Raji (cell line): Measurements from ENCODE around the gene ANAPC2.
A peak's percentile ranks its signal among the peaks of the same experiment; 100 is the strongest.

Experiments used
- POLR2A ChIP-seq: IDR thresholded peaks from 2 replicates; pipeline ENCODE4 v1.6.1; 2011; ENCODE audit warnings: low read depth, low read length, control low read depth; ENCODE audit not compliant: insufficient read depth

The ANAPC2 gene

DNA sequence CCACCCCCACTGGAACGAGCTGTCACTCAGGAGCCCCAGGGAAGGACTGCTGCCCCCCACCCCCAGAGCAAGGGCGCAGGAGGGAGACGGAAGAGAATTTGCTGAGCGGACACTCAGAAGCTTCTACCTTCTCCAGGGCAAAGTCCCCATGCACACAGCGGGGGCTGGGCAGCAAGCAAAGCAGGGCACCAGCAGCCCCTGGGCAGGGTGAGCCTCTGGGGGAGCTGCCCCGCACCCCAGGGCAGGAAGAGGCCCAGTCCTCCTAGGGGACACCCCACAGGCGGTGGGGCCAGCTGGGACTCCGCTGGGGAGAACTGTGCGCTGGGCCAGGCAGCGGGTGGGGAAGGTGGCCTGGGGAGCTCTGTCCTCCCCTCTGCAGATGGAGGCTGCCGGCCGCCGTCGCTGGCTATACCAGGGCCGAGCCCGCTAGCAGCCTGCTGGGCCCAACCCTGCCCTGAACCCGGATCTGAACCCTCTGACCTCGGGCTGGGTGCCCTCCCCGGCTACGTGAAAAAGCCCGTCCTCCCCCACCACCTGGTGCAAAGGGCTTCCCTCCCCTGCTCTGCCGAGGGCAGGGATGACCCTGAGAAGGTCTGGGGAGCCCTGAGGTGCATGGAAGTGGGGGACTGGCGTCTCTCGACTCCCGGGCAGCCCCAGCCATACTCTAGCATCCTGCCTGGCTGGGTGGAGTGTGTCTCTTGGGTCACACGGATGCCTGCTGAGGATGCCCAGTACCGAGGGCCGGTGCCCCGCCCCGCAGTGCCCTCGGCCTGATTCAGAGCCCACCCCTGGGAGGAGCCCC, 41.7 kb upstream of the ANAPC2 start:
- TF ChIP-seq POLR2A = no peak

DNA sequence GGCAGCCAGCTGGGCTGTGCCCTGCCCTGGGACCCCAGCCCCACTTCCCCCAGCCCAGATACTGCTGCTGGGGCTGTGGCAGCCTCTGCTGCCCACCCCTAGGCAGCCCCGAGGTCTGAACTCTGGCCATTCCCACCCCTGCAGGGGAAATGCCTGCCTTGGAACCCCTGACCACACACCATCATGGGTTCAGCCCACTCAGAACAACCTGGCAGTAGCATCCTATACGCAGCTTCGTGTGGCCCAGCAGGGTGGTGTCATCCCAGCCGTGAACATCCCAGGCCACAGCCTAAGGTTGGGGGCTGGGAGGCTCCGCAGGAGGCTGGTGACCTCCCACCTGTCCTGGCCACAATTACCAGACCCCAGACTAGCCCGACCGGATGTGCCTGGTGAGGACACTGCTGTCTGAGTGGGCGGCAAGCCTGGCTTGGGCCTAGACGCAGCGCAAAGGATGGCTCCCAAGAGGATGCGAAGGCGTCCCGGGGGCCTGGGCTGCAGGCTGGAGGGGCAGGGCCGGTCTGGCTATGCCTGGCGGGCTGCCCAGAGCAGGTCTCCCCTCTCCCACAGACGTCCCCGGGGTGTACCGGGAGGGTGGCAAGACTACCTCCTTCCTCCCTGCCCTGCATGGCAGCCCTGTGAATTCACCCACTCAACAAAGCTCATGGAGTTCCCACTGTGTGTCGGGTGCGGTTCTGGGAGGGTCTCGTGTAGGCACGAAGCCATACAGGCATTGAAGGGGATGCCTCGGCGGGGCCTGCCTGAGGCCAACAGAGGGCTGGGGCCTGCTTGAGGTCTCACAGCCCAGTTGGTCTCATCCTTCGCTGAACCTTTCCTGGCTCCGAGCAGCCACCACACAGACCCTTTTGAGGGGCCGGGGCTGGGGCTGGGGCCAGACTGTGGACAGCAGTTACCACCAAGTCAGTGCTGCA, 40.9 kb upstream of the ANAPC2 start:
- TF ChIP-seq POLR2A = no peak

DNA sequence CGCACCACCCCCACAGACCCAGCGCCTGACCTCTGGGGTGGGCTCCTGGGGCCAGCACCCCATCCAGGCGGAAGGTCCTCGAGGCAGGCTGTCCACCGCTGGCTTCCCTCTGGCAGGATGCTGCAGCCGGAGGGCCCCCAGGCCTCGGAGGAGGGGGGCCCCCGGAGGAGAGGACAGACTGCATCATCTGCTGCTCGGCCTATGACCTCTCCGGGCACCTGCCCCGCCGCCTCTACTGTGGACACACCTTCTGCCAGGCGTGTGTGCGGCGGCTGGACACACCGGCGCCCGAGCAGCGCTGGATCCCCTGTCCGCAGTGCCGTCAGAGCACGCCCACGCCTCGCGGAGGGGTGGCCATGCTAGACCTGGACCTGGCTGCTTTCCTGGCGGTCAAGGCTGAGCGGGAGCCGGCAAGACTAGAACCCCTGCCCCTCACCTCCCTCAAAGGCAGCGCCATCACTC, 40.2 kb upstream of the ANAPC2 start:
- no peak for TF ChIP-seq POLR2A

DNA sequence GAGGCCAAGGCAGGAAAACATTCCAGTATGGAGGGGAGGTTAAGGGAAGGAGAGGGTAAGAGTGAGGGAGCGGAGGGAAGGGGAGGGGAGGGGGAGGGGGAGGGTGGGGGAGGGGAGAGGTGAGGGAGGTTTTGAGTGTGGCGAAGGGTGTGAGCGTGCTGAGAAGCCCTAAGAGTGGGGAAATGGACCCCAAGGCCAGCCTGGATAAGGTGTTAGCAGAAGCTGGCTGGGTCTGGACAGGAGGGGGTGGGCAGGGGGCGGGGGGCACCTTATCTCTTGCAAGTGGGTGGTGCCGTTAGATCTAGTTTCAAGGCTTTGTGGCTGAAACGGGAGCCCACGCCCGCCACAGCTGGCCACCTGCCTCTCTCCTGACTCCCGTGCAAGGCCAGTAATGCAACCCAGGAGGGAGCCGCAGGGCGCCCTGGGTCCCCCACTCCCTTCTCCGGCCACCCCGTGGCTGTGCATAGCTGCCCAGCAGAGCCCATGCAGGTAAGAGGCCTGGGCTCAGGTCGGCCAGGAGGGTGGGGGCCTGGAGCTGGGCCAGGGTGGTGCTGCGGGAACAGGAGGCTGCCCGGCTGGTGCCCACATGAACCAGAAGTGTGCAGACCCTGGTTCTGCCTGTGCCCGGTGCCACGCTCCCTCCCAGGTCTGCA, 39.6 kb upstream of the ANAPC2 start:
- no peak for TF ChIP-seq POLR2A

GRCh38 chr9:137227054-137227852, 38.9 kb upstream of the ANAPC2 start, which contains the start of gene RNF224:
Gene RNF224, plus strand, starts transcription at chr9:137227502. Its CDS starts 834 bp downstream, at chr9:137228336.
- TF ChIP-seq POLR2A = peak; percentile 41

GRCh38 chr9:137226338-137227053, 38.1 kb upstream of the ANAPC2 start:
- no peak for TF ChIP-seq POLR2A

GRCh38 chr9:137225699-137226331, 37.5 kb upstream of the ANAPC2 start:
- TF ChIP-seq POLR2A = no peak

DNA sequence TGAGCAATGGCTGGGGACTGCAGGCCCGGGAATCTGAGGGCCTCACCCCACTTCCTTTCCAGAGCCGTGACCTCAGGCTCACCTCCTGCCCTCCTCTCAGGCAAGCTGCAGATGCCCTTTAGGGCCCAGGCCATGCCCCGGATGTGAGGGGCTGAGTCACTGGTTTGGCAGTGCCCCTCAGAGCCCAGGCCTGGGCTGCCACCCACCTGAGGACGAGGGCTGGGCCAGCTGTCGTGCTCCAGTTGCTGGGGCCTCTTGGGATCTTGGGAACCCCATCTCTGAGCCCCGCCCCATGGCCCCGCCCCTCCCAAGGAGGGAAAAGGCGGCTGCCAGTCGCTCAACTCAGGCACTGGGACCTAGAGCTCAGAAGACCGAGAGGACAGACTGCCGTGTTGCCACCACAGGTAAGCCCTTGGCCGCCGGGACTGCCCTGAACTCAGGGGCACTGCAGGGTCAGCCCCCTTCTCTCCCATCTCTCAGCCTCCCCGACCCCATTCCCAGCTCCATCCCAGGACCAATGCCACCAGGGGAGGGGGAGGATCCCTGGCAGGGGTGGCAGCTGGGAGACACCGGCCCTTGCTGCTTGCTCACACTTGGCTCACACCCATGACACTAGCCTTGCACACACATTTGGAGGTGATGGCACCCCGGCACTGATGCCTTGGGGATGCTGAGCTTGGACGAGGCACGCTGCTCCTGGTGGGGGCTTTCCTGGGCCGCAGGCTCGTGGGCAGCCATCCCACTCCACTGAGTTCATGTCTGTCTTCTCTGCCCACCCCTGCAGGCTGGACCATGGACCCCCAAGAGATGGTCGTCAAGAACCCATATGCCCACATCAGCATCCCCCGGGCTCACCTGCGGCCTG, 36.7 kb upstream of the ANAPC2 start, which contains the start of gene CYSRT1:
Gene CYSRT1, plus strand, starts transcription at position 345 of the 865 bp plus-strand sequence. Its CDS starts 448 bp downstream, at position 793.
- TF ChIP-seq POLR2A = no peak

DNA sequence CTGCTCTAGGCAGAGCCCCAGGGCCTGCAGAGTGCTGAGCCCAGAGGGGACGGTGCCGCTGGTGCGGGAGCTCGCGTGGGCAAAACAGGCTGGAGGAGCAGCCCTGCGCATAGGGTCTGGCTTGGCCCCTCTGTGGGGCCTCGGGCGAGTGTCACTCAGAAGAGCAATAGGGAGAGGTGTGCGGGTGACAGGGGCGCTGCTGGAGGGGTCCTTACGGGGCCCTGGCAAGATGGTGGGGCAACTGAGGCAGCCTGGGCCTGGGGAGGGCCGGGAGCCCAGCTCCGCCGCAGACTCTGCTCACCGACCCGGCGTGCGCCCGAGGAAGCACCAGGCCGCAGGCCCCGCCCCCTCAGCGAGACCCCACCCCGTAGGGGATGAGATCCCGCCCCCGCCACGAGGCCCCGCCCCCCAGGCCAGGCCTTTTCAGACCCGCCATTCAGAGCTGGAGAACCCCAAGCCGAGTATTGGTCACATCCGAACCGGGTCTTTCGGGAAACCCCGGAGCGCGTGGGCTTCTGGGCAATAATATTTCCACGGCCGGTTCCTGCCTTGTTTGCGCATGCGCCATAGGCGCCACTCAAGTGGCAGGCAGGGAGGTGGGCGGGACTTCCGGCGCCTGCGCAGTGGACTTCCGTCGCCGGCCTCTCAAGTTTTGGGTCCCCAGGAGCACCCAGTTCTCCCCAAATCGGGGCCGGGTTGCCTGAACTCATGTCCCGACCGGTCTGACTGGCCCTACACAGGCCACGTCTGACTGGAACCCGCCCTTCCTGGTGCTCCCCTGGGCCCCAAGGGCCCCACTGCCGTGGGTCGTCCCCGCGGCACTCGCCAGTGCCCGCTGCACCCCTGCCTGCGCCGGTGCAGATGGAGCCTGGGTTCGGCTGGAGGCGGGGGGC, 35.0 kb upstream of the ANAPC2 start:
- TF ChIP-seq POLR2A = peak; percentile 81

DNA sequence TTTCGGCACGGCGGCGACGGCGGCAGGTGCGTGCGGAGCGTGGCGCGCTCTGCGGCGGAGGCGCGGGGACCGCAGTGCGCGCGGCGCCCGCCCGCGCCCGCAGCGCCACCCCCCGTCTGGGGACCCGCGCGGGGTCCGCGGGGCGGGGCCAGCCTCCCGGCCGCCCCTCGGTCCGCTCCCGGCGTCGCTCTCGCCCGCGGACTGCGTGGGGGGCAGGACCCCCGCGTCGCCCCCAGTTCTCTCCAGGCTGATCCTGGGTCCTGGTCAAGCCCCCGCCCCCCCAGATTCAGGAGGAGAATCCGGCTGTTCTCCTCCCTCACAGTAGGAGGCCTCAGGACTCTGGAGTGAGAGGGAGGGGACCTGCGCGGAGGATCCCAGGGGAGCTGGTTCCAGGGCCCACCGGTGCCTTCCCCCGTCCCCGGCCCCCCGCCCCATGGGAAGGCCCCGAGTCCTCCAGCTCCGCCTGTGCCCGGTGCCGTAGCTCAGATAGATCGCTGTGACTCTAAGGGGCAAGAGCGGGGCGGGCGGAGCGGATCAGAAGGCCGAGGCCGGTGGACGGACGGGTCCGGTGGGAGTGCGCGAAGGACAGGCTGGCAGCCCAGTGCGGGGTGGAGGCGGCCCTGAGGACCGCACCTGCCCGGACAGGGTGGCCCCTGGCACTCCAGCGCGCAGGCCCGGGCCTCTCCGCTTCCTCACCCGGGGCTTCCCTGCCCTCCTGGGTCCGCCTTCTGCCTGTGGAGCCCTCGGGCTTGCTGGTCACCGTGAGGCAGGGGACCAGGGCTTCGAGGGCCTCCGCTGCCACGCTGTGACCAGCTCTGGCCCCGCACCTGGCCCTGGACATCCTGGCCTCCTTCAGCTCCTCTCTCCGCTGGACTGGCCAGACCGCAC, 34.1 kb upstream of the ANAPC2 start, which contains the start of gene RNF208:
Gene RNF208, minus strand, starts transcription at position 51 of the 888 bp plus-strand sequence. CDS start 1,028 bp downstream, outside the sequence.
- no peak for TF ChIP-seq POLR2A
